IPS-18c (cell line): ENCODE results near the gene ZBTB42.
A peak's percentile ranks its signal among the peaks of the same experiment; 100 is the strongest.

Source experiments
- H3K4me3 ChIP-seq: 2 replicates; pipeline ENCODE4 v1.7.0; 2013; ENCODE audit warnings: low read depth, mild to moderate bottlenecking, low read length, moderate library complexity; ENCODE audit not compliant: insufficient read depth
- H3K9me3 ChIP-seq: one replicate; pipeline ENCODE4 v1.6.1; 2013; ENCODE audit warnings: mild to moderate bottlenecking, low read length, moderate library complexity; ENCODE audit not compliant: control insufficient read depth, insufficient read depth

The ZBTB42 gene

DNA sequence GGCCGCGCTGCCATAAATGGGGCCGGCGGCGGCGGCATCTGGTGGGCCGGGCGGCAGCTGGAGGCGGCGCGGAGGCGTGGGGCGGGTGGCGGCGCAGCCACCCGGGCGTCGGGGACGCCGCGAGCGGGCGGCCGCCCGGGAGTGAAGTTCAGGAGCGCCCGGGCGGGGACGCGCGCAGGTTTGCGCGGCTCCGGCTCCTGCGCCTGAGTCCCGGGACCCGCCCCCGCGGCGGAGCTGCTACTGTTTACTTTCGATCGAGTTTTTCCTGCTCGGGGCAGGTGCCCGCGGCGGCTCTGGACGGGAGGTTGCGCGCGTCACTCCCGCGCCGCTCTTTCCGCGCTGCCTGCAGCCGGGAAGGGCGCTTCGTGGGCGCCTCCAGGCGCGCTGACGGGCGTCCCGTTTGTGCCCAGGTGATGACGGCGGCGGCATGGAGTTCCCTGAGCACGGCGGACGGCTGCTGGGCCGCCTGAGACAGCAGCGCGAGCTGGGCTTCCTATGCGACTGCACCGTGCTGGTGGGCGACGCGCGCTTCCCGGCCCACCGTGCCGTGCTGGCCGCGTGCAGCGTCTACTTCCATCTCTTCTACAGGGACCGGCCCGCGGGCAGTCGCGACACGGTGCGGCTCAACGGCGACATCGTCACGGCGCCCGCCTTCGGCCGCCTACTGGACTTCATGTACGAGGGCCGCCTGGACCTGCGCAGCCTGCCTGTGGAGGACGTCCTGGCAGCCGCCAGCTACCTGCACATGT, at the start of gene ZBTB42:
Gene ZBTB42, plus strand, starts transcription at position 331 of the 749 bp plus-strand sequence. Its CDS starts 97 bp downstream, at position 428.
- Histone ChIP-seq H3K4me3 (peak within 1 kb of the TSS; percentile 65), H3K9me3 (no peaks in the 10 kb centered on the region)

GRCh38 chr14:104751539-104752422, 49.1 kb upstream of the ZBTB42 start:
- Histone ChIP-seq H3K9me3 (peaks cover 10% of the 10 kb centered on the region), H3K4me3 (peak overlapping the region; percentile 50)

DNA sequence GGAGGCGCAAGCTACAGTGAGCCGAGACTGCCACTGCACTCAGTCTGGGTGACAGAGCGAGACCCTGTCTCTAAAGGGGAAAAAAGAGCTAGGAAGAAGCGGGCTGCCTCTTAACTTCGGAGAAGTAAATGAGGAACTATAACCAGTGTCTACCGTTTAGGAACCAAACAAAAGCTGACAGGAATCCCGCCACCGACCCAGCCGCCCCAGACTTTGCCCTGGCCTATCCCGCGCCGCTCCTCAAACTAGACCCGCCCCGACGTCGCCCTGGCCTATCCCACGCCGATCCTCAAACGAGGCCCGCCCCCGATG, 48.5 kb upstream of the ZBTB42 start:
- Histone ChIP-seq H3K4me3 (peak overlapping the region; percentile 50), H3K9me3 (peaks cover 10% of the 10 kb centered on the region)

DNA sequence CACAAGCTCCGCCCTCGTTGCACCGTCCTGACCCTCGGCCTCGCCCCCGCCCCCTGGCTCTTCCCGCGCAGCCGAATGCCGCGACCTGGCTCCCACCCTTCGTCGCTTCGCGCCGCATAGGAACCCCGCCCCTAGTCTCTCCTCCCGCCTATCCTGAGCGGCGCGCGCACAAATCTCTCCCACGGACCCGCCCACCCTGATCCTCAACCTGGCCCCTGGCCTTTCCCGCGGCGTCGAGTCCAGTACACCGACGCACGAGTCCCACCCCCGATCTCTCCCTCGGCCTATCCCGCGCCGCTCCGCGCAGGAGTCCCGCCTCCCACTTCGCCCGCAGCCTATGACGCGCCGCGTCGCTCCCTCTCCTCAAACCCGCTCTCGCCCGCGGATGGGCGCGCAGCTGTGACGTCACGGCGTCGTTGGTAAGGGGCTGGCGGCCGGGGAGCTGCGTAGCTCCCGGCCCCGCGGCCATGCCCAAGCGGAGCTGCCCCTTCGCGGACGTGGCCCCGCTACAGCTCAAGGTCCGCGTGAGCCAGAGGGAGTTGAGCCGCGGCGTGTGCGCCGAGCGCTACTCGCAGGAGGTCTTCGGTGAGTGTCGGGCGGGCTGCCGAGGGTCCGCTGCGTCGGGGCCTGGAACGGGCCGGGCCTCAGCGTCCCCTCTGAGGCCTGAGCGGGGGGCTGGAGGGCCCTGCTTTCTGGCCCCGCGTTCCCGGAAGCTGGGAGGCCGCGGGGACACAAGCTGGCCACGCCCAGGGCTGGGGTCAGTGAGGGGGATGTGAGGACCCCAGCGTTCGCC, 48.0 kb upstream of the ZBTB42 start, which contains the start of gene SIVA1:
Gene SIVA1, plus strand, starts transcription at position 413 of the 793 bp plus-strand sequence. Its CDS starts 55 bp downstream, at position 468.
- Histone ChIP-seq H3K9me3 (peaks cover 10% of the 10 kb centered on the region), H3K4me3 (peak within 1 kb of the TSS; percentile 100)

DNA sequence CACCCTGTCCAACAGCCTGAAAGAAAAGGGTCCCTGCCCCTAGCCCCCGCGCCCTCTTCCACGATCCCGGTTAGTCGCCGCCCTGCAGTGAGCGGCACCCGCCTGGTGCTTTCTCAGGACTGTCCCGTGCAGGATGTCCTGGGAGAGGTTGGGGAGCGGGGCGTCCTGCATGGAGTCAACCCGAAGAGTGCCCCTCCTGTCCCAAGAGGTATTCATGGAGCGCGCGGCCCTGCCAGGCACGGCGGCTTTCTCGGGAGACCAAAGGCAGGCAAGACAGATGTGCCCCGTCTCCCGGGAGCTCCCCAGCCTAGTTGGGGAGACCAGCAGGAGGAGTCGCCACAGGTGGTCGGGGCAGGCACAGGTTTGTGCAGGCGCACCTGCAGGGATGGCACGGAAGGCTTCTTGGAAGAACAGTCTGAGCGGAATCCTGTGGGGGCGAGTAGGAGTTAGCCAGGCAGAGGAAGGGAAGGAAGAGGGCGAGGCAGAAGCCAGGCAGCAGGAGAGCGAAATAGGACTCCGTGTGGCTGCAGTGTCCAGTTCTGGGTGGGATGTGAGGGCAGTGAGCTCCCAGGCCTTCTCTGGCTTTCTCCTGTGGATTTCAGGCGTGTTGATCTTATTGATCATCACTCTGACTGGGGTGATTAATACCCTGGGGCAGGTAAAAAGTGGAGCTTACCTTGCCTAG, 47.2 kb upstream of the ZBTB42 start:
- Histone ChIP-seq H3K4me3 (peak overlapping the region; percentile 100), H3K9me3 (peaks cover 10% of the 10 kb centered on the region)

- H3K9me3 ChIP-seq = peaks cover 10% of the 10 kb centered on the region
- H3K4me3 ChIP-seq = peak overlapping the region; percentile 100
These were observed 46.6 kb upstream of the ZBTB42 start for GRCh38 chr14:104754213-104754851.

DNA sequence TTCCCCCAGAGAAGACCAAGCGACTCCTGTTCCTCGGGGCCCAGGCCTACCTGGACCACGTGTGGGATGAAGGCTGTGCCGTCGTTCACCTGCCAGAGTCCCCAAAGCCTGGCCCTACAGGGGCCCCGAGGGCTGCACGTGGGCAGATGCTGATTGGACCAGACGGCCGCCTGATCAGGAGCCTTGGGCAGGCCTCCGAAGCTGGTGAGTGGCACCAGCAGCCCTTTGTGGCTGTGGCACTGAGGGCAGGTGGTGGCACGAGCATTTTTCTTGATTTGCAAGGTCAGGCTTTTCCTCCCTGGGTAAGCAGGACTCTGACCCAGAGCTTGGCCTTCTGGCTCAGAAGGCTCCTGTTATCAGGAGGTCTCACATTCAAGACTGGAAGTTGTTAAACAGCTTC, 45.3 kb upstream of the ZBTB42 start:
- H3K9me3 ChIP-seq = peaks cover 10% of the 10 kb centered on the region
- H3K4me3 ChIP-seq = no peak overlapping the region

DNA sequence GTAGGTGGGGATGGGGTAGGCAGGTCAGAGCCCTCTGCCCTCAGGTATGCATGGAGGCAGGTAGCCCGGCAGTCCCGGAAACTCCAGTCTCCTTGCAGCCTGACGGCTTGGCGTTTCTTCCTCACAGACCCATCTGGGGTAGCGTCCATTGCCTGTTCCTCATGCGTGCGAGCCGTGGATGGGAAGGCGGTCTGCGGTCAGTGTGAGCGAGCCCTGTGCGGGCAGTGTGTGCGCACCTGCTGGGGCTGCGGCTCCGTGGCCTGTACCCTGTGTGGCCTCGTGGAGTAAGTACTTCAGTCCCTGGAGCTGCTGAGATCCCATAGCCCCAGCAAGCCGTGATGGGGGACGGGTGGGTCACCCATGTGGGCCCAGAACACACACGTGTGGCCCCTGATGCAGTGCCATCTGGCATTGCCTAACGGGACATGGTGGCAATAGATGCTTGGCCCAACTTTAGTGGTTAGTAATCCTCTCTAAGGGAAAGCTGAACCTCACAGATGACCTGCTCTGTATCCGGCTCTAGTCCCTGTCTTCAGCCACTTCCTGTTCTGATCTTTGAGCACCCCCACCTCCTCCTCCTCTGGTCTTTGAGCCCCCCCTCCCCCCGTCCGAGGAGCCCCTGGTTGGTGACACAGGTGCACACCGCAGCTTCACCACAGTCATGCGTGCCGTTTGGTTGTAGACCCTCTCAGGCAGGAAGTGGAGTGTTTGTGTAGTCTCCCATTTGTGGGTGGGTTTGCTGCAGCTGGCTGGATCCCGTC, 44.2 kb upstream of the ZBTB42 start:
- H3K9me3 ChIP-seq = peaks cover 10% of the 10 kb centered on the region

DNA sequence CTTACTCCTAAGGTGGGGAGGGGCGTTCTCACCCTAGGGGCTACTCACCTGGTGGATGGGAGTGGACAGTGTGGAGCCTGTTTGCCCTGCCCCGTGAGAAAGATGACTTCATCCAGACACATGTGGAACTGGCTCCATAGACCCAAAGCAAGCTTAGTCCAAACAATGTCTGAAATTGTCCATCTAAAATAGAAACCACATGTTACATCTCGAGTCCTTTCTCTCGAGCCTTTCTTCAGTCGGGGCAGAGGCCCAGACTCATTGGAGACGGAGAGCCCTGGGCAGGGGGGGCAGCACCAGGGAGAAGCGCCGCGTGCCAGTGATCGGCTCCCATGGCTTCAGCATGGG, 43.7 kb upstream of the ZBTB42 start:
- no peak overlapping the region for H3K4me3 ChIP-seq

More for the DNA sequence above, 44.2 kb upstream of the ZBTB42 start:
- H3K4me3 ChIP-seq = no peak overlapping the region

GRCh38 chr14:104757681-104758392, 43.1 kb upstream of the ZBTB42 start:
- Histone ChIP-seq H3K9me3 (peaks cover 5% of the 10 kb centered on the region), H3K4me3 (no peak overlapping the region)

More for the DNA sequence above, 43.7 kb upstream of the ZBTB42 start:
- H3K9me3 ChIP-seq = peaks cover 5% of the 10 kb centered on the region

DNA sequence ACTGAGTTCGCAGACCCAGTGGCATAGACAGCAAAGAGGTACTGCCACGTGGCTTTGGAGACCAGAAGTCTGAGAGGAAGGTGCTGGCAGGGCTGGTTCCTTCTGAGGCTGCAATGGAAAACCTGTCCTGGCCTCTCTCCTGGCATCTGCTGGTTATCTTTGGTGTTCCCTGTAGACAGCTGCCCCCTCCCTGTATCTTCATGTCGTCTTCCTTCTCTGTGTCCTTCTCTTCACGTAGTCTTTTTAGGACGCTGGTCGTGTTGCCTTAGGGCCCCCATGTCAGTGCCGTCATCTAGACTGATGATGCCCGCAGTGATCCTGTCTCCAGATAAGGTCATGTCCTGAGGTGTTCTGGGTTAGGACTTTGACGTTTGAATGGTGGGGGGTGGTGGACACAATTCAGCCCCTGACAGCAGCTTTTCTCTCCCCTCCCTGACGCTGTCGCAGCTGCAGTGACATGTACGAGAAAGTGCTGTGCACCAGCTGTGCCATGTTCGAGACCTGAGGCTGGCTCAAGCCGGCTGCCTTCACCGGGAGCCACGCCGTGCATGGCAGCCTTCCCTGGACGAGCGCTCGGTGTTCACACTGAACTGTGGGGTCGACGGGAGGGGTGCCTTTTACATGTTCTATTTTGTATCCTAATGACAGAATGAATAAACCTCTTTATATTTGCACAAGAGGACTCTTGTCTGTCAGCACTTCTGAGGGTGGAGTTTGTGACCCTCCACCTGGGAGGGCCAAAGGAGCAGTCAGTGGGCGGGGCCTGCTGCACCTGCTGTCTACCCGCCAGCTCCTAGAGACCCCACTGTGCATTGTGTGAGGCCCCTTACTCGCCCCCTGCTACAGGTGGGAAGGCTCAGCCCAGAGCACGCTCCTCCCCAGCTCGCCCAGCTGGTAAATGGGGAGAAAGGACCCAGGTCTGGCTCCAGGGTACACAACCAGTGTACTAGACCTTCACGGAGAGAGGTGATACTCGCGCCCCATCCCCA, 41.6 kb upstream of the ZBTB42 start:
- Histone ChIP-seq H3K4me3 (no peak overlapping the region), H3K9me3 (no peaks in the 10 kb centered on the region)

GRCh38 chr14:104765517-104765916, 35.4 kb upstream of the ZBTB42 start:
- Histone ChIP-seq H3K4me3 (no peak overlapping the region), H3K9me3 (no peaks in the 10 kb centered on the region)

DNA sequence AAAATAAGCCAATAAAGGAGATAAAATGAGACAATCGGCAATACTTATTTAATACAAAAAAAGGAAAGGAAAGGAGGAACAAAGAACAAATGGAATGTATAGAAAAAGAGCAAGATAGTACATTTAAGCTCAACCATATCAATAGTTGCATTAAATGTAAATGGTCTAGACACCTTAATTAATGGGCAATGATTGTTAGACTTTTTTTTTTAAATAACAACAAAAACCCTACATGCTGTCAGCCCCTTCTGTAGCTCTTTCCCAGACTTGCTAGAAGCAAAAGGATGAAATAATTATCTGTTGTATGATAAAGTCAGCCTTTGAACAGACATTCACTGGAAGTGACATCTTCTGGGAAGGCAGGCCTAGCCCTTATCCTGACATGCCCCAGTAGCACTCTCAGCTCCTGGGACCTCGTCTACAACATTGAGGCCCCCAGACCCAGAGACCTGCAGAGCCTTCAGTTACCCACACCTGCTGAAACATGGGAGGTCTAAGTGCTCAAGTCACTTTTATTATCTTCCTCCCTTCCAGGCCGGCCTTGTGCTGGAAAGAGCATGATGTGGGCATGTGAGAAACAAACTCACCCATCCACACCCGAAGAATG, 34.5 kb upstream of the ZBTB42 start:
- H3K4me3 ChIP-seq = no peak overlapping the region
- peaks cover 4% of the 10 kb centered on the region for H3K9me3 ChIP-seq
